ENCODE data around the gene MTG1.

DNA sequence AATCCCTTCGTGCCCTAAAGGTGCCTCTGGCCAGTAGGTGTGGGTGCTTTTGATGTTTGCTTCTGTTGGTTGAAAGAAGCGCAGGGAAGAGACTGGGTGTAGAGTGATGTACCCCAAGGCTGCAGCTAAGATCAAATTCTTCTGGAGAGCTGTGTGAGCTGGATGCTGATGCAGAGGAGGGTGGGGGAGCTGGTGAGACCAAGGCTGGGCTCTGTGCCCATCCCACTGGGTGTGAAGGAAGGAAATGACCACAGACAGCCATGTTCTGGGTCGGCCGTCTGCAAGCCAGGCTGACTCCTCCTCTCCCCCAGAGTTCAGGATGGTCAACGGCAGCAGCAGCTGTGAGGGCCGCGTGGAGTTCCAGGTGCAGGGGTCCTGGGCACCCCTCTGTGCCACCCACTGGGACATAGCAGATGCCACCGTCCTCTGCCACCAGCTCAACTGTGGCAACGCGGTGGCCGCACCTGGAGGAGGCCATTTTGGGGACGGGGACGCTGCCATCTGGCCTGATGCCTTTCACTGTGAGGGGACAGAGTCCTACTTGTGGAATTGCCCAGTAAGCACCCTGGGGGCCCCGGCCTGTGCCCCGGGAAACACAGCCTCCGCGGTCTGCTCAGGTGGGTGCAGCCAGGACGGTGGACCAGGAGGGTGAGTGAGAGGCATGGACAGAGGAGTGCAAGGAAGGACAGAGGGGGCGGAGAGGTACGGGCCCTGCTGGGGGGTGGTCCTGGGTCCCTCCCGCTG is 64.9 kb downstream of the MTG1 start:
- no peak for TF ChIP-seq CTCF (IDR thresholded peaks at IDR 0.05)
- no peak for TF ChIP-seq POLR2A (IDR thresholded peaks at IDR 0.05)
